Endothelial cell of umbilical vein (primary cell): ENCODE data around the gene PTCH2. TPM values are rescaled to one million over a fixed set of nuclear protein-coding genes. Genes with fewer than 3 reads are reported as not detected.
A peak's percentile ranks its signal among the peaks of the same experiment; 100 is the strongest.

ENCODE experiments used
- BruUV-seq: library from RNA; stranded (reverse); fragments of 400-500 nt; replicated peaks from 2 replicates; lab custom pipeline; 2021; lab: Mats Ljungman, UMichigan
- CTCF ChIA-PET: fragments of 300-600, 350-600 bp; sonication (Branson Sonifier 250); formaldehyde crosslinking; loops from one replicate; lab custom pipeline; 2021; ENCODE audit warnings: antibody characterized with exemption, inconsistent platforms; lab: Charles Lee
- POLR2A ChIA-PET: fragments of 300-600, 350-600 bp; sonication (Branson Sonifier 250); formaldehyde crosslinking; loops from one replicate; lab custom pipeline; 2021; ENCODE audit warnings: antibody characterized with exemption, inconsistent platforms; lab: Charles Lee
- DNase-seq: peaks from one replicate; pipeline ENCODE4 v3.0.0-alpha.2; 2011; ENCODE audit warnings: low read depth, low spot score
- FAIRE-seq: peaks from 2 replicates; lab custom pipeline; 2011; peaks lifted over from hg19 to GRCh38; lab: Jason Lieb, UNC
- H2AFZ ChIP-seq: 2 replicates; pipeline ENCODE4 v1.6.0; 2012; ENCODE audit warnings: low read depth, low read length, control low read depth, inconsistent platforms
- H3K27ac ChIP-seq: 2 replicates; pipeline ENCODE4 v1.5.1; 2011; ENCODE audit warnings: low read depth, mild to moderate bottlenecking, control low read depth, low read length, moderate library complexity; ENCODE audit not compliant: insufficient read depth
- H3K27me3 ChIP-seq, 2 experiments: 2 replicates each; pipeline versions ENCODE4 v1.6.0 to v1.6.1; 2011; ENCODE audit warnings: low read length in 2 of 2, mixed read lengths in 1 of 2; ENCODE audit not compliant: control insufficient read depth in 2 of 2, insufficient read depth in 2 of 2
- H3K36me3 ChIP-seq, 2 experiments: 2 replicates in 1 of 2; 3 replicates in 1 of 2; pipeline ENCODE4 v1.5.1; 2011; ENCODE audit warnings: low read length in 2 of 2, mild to moderate bottlenecking in 1 of 2, moderate library complexity in 1 of 2; ENCODE audit not compliant: control insufficient read depth in 2 of 2, insufficient read depth in 2 of 2; ENCODE audit errors: extremely low read depth in 1 of 2
- H3K4me1 ChIP-seq: 3 replicates; pipeline ENCODE4 v1.5.1; 2011; ENCODE audit warnings: mild to moderate bottlenecking, low read length; ENCODE audit not compliant: control insufficient read depth, insufficient read depth; ENCODE audit errors: extremely low read depth
- H3K4me2 ChIP-seq: 2 replicates; pipeline ENCODE4 v1.6.1; 2011; ENCODE audit warnings: low read length, control low read depth, mixed read lengths; ENCODE audit not compliant: insufficient read depth
- H3K4me3 ChIP-seq, 3 experiments: fragments of 200-600 bp in 1 of 3; sonication (generic), shearing (Covaris generic) in 1 of 3; replicated peaks in 1 of 3; 2 replicates each; pipeline ENCODE4 v1.5.1; 2011 to 2016; ENCODE audit warnings: control low read depth in 3 of 3, low read length in 3 of 3, mild to moderate bottlenecking in 2 of 3, inconsistent platforms in 1 of 3, low read depth in 1 of 3, moderate library complexity in 1 of 3; ENCODE audit not compliant: insufficient read depth in 1 of 3
- H3K79me2 ChIP-seq: 2 replicates; pipeline ENCODE4 v1.6.0; 2012; ENCODE audit warnings: low read length, inconsistent platforms; ENCODE audit not compliant: control insufficient read depth, insufficient read depth
- H3K9ac ChIP-seq: replicated peaks from 2 replicates; pipeline ENCODE3; 2011; ENCODE audit warnings: low read length, control low read depth; ENCODE audit not compliant: insufficient read depth; ENCODE audit errors: extremely low read depth
- H3K9me1 ChIP-seq: replicated peaks from 3 replicates; pipeline ENCODE4 v1.6.0; 2011; ENCODE audit warnings: mild to moderate bottlenecking, low read length; ENCODE audit not compliant: control insufficient read depth, insufficient read depth; ENCODE audit errors: extremely low read depth
- H3K9me3 ChIP-seq: replicated peaks from 2 replicates; pipeline ENCODE4 v1.5.1; 2012; ENCODE audit warnings: low read length, inconsistent platforms; ENCODE audit not compliant: control insufficient read depth, insufficient read depth
- H4K20me1 ChIP-seq: replicated peaks from 2 replicates; pipeline ENCODE3; 2011; ENCODE audit warnings: mild to moderate bottlenecking, low read length; ENCODE audit not compliant: control insufficient read depth, insufficient read depth; ENCODE audit errors: extremely low read depth
- CTCF ChIP-seq, 2 donors: IDR thresholded peaks; 1 replicate in 1 of 2; 2 replicates in 1 of 2; pipeline ENCODE4 v1.5.1; 2011; ENCODE audit warnings: low read length in 2 of 2, mild to moderate bottlenecking in 2 of 2, moderate library complexity in 2 of 2, control low read depth in 1 of 2, inconsistent platforms in 1 of 2, low read depth in 1 of 2; ENCODE audit not compliant: insufficient read depth in 1 of 2; ENCODE audit errors: extremely low read depth in 1 of 2
- EZH2 ChIP-seq: IDR thresholded peaks from 2 replicates; pipeline ENCODE4 v1.6.1; 2012; ENCODE audit warnings: borderline replicate concordance, low read depth, mild to moderate bottlenecking, moderate library complexity, low read length, inconsistent platforms; ENCODE audit not compliant: severe bottlenecking
- GATA2 ChIP-seq: IDR thresholded peaks from 2 replicates; pipeline ENCODE4 v1.7.0; 2011; ENCODE audit warnings: low read depth, mild to moderate bottlenecking, moderate library complexity, mixed read lengths, low read length; ENCODE audit not compliant: insufficient read length, insufficient read depth
- POLR2A ChIP-seq: IDR thresholded peaks from 2 replicates; pipeline ENCODE4 v1.6.1; 2012; ENCODE audit warnings: low read depth, mild to moderate bottlenecking, control low read depth, low read length
- POLR2AphosphoS5 ChIP-seq: IDR thresholded peaks from 2 replicates; pipeline ENCODE4 v1.6.1; 2012; ENCODE audit warnings: low read depth, mild to moderate bottlenecking, control low read depth, low read length, moderate library complexity; ENCODE audit not compliant: insufficient read depth
- dilution Hi-C: fragments of 300-500 bp; cut with MboI; formaldehyde crosslinking; loops from one replicate; pipeline ENCODE4 v1.15.0; 2019; ENCODE audit warnings: low sequenced_read_pairs; ENCODE audit not compliant: extremely low pct_ligation_motif_present
- intact Hi-C: fragments of 100-400 bp; cut with micrococcal nuclease; formaldehyde crosslinking; loops from one replicate; pipeline ENCODE4 v1.10.0; 2022
- polyA plus RNA-seq, 4 experiments: library from polyadenylated mRNA; depleted of rRNA in 3 of 4; stranded (reverse) in 3 of 4; unstranded in 1 of 4; fragments of >200 nt; gene quantifications; 2 replicates each; pipeline versions ENCODE4 v1.2.1 to v1.2.3, GENCODE V29; 2011 to 2012; ENCODE audit warnings: missing spikeins in 1 of 4
- total RNA-seq: library from RNA; stranded (reverse); gene quantifications from 2 replicates; pipeline ENCODE4 v1.2.3, GENCODE V29; 2021

Gene PTCH2
- total and polyA plus RNA-seq, 2 donors (not counting 3 experiments of a cell fraction or from before 2014, with no cell fraction given) = 1.8 TPM

GRCh38 chr1:44776730-44777068, 66.4 kb downstream of the PTCH2 start:
- no TSS peak for BruUV-seq
- Histone ChIP-seq H3K9me3 (no peaks in the 10 kb centered on the region), H3K79me2 (peaks cover 40% of the 10 kb centered on the region), H3K36me3 (peaks cover 17 to 22% of the 10 kb centered on the region in 2 experiments), H3K9me1 (no peaks in the 10 kb centered on the region), H2AFZ (no peak overlapping the region), H3K4me2 (peak overlapping the region; percentile 75), H3K27ac (no peak overlapping the region), H3K27me3 (no peaks in the 10 kb centered on the region), H4K20me1 (no peaks in the 10 kb centered on the region), H3K4me1 (peaks cover 16% of the 10 kb centered on the region), H3K9ac (peak overlapping the region; percentile 96), H3K4me3 (peak overlapping the region; percentile 42 to 93 (median 88))
- POLR2A ChIA-PET = interaction anchor here (0.6 to 2.9 kb wide), 5 partner anchors 10 to 961 kb away, joined by 3 to 15 read pairs (median 4); partner anchors contain the start of gene PLK3
- FAIRE-seq = no peak
- intact Hi-C loops = no loop called here
- TF ChIP-seq POLR2A (no peak), POLR2AphosphoS5 (peak; percentile 14)
- CTCF ChIA-PET = interaction anchor here (2.1 kb wide), 1 partner anchor 24 kb away, joined by 8 read pairs; the partner anchor contains the start of gene PLK3
- dilution Hi-C loops = no loop called here
- no peak for DNase-seq

GRCh38 chr1:44775930-44776729, 66.9 kb downstream of the PTCH2 start:
- BruUV-seq = no TSS peak

More at GRCh38 chr1:44775930-44776729, 66.9 kb downstream of the PTCH2 start:
- Histone ChIP-seq H3K4me2 (peak overlapping the region; percentile 75), H2AFZ (no peak overlapping the region), H3K27ac (peak overlapping the region; percentile 90), H3K79me2 (peaks cover 40% of the 10 kb centered on the region), H3K36me3 (peaks cover 17 to 22% of the 10 kb centered on the region in 2 experiments), H3K9me1 (no peaks in the 10 kb centered on the region), H3K4me3 (peak overlapping the region; percentile 42 to 93 (median 88)), H4K20me1 (no peaks in the 10 kb centered on the region), H3K27me3 (no peaks in the 10 kb centered on the region), H3K9ac (peak overlapping the region; percentile 96), H3K9me3 (no peaks in the 10 kb centered on the region), H3K4me1 (peaks cover 16% of the 10 kb centered on the region)
- dilution Hi-C loops (no loop called here), intact Hi-C loops (loop anchor here (1.0 to 2.0 kb wide), 3 partner anchors 25 to 45 kb away; partner anchors contain the start of genes KIF2C, PLK3 and RNU5D-1)
- FAIRE-seq (no peak), DNase-seq (peak; percentile 36)
- POLR2A ChIA-PET = interaction anchor here (0.6 to 2.9 kb wide), 20 partner anchors 8 to 724 kb away, joined by 3 to 18 read pairs (median 4); partner anchors contain the start of genes BTBD19, CCDC163, DYNLT4 and HECTD3
- CTCF ChIA-PET = interaction anchor here (0.9 to 2.1 kb wide), 4 partner anchors 10 to 45 kb away, joined by 3 to 8 read pairs (median 5); partner anchors contain the start of genes PLK3 and RNU5D-1
- TF ChIP-seq GATA2 = no peak
- TF ChIP-seq CTCF (IDR thresholded peaks at IDR 0.05; ENCODE audit: extremely low read depth in 1 of 2, insufficient read depth in 1 of 2, low read depth in 1 of 2, low read length in 2 of 2) = no peak
- TF ChIP-seq EZH2 = no peak
